NCI-H2227 (cell line): Measurements from ENCODE around the gene KCNE3.
A peak's percentile ranks its signal among the peaks of the same experiment; 100 is the strongest.
"Not testable (repeated sequence)": the region's sequence is repeated elsewhere in the genome, so short reads cannot be mapped to it uniquely, and the experiment has no call there.

ENCODE experiments used
- DNase-seq: peaks from one replicate; lab custom pipeline; 2025; ENCODE audit not compliant: unreplicated experiment; lab: John Stamatoyannopoulos, UW

KCNE3 gene

GRCh38 chr11:74444173-74444826 is 23.0 kb downstream of the KCNE3 start:
- DNase-seq: no peak

- peak; percentile 12 for DNase-seq
Measured at GRCh38 chr11:74443071-74443864, 24.1 kb downstream of the KCNE3 start.

- DNase-seq: no peak
Measured at GRCh38 chr11:74442636-74443035, 24.7 kb downstream of the KCNE3 start.

- DNase-seq: no peak
Measured at GRCh38 chr11:74438681-74439080, 28.7 kb downstream of the KCNE3 start.

- no peak for DNase-seq
Measured at GRCh38 chr11:74437441-74438042, 29.8 kb downstream of the KCNE3 start.

GRCh38 chr11:74434528-74434927 is 32.8 kb downstream of the KCNE3 start:
- no peak for DNase-seq

GRCh38 chr11:74429205-74429604 is 38.1 kb downstream of the KCNE3 start:
- no peak for DNase-seq

- DNase-seq: no peak
Measured at GRCh38 chr11:74427384-74427886, 39.9 kb downstream of the KCNE3 start.

- no peak for DNase-seq
Measured at GRCh38 chr11:74425100-74425499, 42.2 kb downstream of the KCNE3 start.

- DNase-seq: no peak
Measured at GRCh38 chr11:74418509-74418895, 48.8 kb downstream of the KCNE3 start.

GRCh38 chr11:74417860-74418508 is 49.4 kb downstream of the KCNE3 start:
- no peak for DNase-seq

- peak; percentile 23 for DNase-seq
Measured at GRCh38 chr11:74417379-74417804, 50.0 kb downstream of the KCNE3 start.

GRCh38 chr11:74416974-74417373 is 50.4 kb downstream of the KCNE3 start:
- not testable (repeated sequence) for DNase-seq

GRCh38 chr11:74412733-74413359 is 54.5 kb downstream of the KCNE3 start:
- no peak for DNase-seq

GRCh38 chr11:74412321-74412720 is 55.0 kb downstream of the KCNE3 start:
- DNase-seq: no peak

- no peak for DNase-seq
Measured at GRCh38 chr11:74409633-74410032, 57.7 kb downstream of the KCNE3 start.
